ENCODE results near the gene RBM22.

RBM22 gene

DNA sequence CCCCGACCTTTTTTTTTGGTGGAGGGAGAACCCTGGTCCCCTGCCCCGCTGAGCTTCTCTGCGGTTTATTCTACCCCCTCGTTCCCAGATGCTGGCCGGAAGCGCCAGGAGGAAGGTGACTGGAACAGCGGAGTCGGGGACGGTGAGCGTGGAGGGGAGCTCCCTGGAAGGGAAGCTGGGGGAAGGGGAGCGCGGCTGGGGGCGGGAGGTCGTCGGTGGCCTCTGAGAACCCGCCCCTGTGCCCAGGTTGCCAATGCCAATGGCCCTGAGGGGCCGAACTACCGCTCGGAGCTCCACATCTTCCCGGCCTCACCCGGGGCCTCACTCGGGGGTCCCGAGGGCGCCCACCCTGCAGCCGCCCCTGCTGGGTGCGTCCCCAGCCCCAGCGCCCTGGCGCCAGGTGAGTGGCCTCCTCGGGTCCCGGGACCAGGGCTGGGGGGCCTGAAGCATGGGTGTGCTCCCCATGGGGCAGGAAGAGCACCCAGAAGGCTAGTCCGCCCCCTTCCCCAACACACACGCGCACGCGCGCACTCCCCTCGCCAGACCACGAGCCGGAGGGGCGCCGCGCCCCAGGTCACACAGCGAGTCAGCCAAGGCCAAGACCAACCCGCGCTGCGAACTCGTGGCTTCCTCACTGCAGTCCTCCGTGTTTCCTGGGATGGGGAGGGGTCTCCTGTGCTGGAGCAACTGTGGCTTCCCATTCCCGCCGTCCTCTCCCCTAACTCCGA is 29.2 kb downstream of the RBM22 start:
- DNase-seq: peak; percentile 21

DNA sequence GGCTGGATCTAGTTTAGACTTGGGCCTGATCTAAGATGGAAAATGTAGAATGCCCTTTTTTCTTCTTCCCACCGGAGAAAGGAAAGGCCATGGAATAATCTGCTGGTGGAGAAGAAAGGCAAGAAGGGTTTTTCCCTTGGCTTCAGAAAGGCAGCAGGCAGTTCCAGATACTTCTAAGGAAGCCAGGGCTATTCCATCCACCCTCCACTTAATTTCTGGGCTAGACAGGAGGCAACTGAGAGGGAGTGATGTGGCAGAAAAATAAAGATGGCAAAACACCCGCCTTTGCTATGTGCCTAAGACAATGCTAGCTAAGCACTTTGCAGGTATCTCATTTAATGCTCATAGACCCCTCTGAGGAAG is 29.9 kb downstream of the RBM22 start:
- no peak for DNase-seq

DNA sequence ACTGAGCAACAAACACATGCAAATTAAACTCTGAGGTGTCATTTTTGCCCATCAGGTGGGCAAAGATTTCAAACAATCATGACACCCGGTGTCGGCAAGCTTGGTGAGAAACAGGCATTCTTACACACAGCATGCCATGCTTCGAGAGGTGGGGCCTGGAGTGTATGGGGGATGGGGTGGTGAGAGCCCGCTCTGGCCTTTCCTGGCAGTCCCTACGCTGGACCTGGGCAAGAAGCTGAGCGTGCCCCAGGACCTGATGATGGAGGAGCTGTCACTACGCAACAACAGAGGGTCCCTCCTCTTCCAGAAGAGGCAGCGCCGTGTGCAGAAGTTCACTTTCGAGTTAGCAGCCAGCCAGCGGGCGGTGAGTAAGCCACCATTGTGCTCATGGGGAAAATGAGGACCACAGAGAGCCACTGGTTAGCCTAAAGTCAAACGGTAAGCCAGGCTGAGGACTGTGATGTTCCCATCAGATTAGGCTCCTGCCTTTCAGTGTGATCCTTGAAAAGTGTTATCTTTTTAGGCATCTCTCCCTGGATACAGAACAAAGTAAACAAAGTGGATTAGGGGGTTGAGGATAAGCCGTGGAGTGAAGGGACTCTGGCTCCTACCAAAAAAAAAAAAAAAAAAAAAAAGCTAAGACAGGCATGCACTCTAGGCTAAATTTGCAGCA is 30.5 kb downstream of the RBM22 start:
- no peak for DNase-seq

DNA sequence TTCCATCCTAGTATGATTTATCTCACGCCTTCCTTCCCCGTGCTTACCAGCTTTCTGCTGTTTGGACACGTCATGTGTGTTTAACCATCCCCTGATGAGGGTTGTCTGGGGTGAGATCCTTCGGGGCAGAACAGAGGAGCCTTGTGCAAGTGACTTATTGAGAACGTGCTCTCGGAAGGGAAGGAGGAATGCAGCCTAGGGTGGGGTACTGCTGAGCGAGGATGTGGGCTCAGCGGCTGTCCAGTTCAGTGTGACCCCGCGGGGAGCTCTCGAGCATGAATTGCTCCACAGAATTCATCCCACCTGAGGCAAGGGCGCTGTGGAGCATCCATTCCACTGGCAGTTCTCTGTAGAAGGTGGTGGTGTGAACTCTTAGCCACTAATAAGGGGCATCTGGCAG is 35.8 kb downstream of the RBM22 start:
- no peak for DNase-seq

DNA sequence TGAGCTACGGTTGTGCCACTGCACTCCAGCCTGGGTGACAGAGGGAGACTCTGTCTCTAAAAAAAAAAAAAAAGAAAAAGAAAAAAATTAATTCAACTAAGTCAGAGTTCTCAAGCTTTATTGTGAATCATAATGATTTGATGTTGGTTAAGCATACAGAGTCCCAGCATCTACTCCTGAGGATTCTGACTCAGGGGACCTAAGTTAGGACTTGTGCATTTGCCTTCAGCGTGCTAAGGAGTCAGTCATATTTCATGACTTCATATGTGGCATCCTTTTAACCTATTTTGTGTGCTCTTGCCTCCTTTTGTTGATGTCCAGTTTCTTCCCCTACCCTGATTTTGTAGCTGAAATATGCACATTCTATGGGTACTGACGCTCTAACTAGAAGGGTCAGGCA is 36.9 kb downstream of the RBM22 start:
- no peak for DNase-seq

DNA sequence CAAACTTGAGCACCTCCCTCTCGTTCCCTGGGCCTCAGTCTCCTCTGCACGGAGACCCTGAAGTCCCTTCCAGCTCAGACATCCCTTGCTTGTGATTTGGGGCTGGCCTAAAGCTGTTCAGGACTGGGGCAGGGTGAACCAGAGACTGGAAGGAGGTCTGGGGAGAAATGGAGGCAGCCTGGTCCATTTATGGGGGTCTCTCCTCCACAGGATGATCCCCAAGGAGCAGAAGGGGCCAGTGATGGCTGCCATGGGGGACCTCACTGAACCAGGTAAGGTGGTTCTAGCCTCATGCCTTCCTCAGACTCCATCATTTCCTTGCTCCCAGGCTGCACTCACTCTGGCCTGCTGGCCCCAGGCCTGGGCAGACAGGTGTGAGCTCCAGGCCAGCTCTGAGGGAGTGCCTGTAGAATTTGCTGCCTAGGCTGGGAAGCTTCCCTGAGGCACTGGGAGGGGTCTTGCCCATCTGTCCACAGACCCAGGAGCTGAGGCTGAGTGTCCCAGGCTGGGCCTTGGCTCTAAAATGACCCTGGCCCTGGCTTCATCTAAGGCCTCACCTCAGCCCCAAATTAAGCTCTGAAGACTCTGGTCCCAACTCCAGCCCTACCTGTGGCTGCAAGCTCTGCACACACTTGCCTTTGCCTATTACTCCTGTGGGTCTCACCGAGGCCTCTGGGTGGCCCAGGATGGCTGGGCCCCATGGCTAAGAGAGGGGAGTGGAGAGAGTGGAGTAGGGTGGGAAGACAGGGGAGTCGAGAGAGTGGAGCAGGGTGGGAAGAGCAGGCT is 37.9 kb downstream of the RBM22 start:
- no peak for DNase-seq

DNA sequence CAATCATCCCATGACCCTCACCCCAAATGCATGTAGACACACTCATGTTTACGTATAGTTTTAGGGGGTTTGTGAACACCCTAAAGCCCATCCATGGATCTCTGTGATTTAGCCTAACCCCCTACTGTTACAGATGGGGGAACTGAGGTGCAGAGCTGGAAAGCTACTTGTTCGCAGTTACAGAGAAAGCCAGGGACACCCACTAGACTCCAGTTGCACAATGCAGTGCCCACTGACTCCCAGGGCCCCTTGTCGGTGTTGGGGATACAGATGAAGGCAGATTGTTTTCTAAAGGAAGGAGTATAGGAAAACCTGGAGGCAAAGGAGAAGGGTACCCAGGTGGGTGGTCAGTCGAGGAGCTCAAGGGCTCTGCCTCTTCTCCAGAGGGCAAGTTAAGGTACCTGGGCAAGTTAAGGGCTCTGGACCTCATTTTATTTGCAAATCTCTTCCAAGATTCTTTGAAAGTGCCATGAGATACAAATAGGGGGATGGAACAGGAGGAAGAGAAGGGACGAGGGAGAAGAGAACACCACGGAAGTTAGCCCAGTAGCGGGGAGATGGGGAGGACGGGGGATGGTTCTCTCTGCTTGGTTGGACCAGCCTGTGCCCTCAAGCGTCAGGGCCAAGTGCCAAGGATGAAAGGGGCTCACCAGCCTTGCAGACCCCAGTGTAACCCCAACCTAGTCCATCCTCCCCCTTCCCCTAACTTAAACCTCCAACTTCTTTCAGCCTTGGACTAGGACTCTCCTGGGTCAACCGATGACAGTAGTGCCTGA is 38.9 kb downstream of the RBM22 start:
- no peak for DNase-seq

DNA sequence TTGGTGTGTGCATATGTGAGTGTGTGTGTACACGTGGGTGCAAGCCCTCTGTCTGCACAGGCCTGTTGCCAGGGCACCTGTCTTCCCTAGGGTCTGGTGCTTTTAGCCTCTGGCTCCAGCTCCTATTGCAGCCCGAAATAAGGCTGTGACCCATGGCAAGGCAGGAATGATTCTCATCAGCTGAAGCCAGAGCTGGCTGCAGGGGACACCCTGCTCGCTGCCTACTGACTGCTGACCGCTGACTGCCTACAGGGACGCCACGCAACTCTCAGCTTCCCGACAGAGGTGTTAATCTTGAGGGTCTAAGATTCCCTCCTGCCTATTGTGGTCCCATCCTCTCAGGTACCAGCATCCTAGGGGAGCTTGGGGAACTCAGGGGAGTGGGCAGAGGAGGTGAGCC is 39.8 kb downstream of the RBM22 start, which contains the start of gene MYOZ3:
MYOZ3 (plus strand) TSS at position 166 of the 400 bp plus-strand sequence. CDS start 1,691 bp downstream, outside the sequence.
- DNase-seq: no peak

DNA sequence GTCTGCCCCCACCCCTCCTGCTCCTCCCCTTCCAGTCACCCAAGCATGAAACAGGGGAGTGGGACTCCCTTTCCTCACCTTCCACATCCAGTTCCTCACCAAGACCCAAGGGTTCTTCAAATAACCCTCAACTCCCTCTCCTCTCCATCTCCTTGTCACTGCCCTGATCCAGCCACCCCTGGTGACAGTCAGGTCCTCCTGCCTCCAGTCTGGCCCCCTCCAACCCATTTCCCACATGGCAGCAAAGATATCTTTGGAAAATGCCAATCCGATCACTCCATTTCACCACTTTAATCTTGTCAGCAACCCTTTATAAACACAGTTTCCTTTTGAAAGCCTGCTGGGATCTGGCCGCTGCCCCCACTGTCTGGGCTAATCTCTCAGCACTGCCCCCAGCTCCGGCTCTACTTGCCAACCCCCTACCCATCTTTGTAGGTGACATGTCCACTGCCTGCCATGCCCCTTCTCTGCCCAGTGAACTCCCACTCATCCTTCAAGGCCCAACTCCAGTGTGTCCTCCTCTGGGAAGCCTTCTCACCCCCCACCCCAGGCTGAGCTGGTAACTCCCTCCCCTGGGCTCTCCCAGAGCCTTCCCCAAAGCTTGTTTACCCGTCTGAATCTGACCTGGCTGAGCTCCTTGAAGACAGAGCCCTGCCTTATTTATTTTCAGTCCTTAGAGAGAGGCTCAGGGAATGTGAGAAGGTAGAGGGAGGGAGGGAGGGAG is 40.6 kb downstream of the RBM22 start:
- no peak for DNase-seq

DNA sequence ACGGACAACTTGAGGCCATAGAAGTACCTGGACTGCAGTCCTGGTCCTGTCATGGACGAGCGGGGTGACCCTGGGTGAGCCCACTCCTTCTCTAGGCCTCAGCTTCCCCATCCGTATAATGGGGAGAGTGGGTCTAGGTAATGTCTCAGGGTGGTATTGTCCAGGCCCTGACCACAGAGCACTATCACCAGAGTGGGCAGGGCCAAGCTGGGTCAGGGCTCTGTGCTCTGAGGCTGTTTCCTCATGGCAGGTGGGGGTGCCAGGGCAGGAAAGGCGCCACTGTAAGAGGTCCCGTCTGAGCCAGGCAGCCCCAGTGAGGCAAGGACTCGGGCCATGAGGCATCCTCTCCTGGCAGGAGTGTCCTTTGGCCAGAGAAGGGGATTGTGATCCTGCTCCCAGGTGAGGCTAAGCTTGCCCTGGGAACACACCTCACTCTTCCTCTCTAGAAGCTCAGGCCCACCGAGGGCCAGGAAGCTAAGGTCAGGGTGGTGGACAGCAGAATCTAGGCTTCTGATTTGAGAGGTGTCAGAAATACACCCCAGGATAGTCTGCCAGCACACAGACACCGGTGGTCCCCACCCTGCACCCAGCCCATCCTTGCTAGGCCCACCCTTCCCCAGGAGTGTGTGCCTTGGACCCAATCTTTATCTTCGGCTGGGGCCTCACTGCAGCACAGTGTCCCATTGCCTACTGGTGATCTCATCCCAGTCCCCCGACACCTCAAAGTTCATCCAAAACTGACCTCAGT is 41.3 kb downstream of the RBM22 start:
- DNase-seq: no peak

DNA sequence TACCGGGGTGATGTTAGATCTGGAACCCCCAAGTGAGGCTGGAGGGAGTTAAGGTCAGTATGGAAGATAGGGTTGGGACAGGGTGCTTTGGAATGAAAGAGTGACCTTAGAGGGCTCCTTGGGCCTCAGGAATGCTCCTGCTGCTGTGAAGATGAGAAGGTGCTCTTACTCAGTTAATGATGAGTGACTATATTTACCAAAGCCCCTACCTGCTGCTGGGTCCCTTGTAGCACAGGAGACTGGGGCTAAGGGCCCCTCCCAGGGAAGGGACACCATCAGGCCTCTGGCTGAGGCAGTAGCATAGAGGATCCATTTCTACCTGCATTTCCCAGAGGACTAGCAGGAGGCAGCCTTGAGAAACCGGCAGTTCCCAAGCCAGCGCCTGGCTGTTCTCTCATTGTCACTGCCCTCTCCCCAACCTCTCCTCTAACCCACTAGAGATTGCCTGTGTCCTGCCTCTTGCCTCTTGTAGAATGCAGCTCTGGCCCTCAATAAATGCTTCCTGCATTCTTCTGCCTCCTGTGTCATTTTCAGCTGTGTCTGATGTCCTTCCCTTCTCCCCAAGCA is 42.1 kb downstream of the RBM22 start:
- DNase-seq: no peak

DNA sequence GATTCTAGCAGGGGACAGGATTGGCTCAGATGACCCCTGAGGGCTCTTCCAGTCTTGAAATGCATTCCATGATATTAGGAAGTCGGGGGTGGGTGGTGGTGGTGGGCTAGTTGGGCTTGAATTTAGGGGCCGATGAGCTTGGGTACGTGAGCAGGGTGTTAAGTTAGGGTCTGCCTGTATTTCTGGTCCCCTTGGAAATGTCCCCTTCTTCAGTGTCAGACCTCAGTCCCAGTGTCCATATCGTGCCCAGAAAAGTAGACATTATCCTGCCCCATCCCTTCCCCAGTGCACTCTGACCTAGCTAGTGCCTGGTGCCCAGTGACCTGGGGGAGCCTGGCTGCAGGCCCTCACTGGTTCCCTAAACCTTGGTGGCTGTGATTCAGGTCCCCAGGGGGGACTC is 42.7 kb downstream of the RBM22 start:
- DNase-seq: no peak

DNA sequence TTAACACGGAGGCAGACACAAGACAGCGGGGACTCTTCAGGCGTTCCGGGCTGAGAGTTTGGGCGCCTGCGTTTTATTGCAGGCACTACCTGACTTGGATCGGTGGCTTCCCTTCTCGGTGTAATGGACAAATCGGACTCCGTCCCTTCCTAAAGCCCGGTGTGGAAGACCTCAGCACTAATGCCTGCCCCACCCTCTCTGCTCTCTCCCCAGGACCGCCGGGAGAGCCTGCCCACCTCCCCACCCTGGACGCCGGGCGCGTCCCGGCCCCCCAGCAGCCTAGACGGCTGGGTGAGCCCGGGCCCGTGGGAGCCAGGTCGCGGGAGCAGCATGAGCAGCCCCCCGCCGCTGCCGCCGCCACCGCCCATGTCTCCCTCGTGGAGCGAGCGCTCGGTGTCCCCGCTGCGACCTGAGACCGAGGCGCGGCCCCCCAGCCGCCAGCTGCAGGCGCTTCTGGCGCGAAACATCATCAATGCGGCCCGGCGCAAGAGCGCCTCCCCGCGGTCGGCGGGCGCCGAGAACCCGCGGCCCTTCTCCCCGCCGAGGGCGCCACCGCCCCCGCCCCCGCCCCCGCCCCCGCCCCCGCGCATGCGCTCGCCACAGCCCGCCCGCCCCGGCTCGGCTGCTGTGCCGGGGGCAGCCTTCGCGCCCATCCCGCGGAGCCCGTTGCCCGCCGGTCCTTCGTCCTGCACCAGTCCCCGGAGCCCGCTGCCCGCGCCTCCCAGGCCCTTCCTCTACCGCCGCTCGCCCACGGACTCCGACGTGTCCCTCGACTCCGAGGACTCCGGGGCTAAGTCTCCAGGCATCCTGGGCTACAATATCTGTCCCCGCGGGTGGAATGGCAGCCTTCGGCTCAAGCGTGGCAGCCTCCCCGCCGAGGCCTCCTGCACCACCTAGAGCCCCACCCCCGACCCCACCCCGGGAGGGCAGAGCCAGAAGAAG is 44.4 kb downstream of the RBM22 start:
- DNase-seq: peak; percentile 70

DNA sequence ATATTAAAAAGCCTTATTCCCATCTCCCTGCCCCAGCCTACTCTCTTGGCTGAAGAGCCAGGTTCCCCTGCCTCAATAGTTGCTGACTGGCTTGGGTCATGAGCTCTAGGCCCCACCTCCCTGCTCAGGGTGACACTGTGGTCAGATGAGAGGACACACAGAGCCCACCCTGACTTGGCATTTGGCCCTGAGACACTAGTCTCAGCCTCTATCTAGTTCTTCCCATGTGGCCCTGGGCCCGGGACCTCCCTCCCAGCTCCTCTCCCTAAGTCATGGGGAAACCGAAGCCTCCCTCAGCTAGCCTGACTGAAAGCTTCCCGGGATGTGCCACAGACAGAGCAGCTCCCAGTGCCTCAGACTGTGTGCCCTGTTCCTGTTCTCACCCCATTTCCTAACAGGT is 45.6 kb downstream of the RBM22 start:
- DNase-seq: no peak

DNA sequence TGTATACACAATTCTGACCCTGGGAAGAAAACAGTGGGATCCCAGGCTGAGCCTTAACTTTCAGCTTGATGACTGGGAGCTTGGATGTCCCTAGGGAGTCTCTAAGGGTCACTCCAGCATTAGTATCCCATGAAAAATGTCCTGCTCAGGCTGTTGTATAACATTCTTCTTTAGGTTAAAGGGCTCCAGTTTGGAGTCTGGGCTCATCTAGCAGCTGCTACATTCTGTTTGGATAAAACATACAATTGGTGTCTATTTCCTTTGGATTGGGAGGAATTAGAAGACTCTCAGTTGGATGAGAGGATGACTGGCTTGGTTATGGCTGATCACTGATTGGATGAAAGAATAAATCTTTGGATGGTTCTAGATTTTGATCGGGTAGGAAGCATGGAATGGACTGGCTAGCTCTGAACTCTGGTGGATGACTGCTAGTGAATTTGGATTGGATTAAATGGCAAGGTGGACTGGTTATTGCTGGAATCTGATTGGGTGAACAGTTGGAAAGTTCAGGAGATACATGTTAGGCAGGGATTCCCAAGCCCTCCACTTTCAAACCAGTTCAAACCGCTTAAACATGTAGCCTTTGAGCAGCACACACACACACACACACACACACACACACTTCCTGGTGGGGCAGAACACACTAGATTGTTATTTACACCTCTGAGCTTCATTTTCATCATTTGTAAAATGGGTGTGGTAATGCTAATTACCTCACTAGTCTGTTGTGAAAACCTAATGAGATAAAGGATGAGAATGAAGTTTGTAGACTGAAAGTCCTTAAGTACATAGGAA is 46.9 kb downstream of the RBM22 start:
- no peak for DNase-seq

DNA sequence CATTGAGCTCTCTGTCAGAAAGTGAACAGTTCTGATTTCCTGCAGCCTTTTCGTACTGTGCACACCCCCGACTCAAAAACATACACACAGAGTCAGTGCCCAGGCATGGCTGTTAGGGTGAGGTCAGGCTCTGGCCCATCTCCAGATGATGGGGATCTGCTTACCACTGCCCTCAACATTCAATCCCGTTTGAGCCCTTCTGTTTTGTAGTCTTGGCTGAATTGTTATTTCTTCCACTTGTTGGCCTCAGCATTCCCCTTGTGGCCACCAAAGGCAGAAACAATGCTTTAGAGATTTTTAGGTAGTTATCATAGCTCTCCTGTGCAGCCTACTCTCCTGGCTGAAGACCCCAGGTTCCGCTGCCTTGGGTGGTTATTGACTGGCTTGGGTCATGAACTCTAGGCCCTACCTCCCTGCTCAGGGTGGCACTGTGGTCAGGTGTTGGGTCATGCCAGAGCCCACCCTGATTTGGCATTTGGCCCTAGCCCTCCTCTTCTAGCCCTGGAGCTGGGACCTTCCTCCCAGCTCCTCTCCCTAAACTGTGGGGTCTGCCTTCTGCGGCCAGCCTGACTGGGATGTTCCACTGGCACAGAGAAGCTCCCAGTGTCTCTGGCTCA is 47.6 kb downstream of the RBM22 start:
- no peak for DNase-seq

DNA sequence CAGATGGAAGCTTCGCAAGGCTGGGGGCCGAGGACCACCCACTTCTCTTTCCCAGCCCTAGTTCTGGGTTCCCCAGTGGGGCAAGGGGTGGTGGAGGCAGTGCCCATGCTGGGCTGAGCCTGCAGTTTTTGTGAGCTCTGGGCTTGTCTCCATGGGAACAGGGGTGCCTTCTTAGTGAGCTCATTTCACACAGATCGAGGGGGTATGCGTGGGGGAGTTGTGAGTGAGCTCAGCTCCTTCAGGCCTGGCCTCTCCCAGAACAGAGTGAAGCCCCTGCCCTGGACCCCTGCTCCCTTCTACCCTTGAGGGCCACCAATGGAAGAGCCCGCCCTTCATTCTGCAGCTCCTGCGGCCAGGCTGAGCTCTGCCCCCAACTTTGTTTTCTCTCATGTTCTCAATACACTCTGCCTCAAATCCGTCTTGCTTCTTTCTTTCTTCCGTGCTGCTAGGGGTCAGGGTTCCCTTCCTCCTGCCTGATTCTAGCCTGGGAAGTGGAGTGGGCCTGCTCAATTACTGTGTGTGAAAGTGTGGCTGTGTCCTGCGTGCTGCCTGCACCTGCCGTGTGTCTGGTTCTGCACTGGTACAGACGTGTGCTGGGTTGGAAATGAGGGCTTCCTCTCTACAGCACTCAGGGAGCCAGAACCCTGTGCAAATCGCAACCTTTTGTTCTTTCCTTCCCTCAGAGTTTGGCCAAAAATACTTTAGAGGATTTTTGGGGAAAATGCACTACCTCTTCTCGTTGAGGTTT is 48.8 kb downstream of the RBM22 start:
- DNase-seq: no peak

DNA sequence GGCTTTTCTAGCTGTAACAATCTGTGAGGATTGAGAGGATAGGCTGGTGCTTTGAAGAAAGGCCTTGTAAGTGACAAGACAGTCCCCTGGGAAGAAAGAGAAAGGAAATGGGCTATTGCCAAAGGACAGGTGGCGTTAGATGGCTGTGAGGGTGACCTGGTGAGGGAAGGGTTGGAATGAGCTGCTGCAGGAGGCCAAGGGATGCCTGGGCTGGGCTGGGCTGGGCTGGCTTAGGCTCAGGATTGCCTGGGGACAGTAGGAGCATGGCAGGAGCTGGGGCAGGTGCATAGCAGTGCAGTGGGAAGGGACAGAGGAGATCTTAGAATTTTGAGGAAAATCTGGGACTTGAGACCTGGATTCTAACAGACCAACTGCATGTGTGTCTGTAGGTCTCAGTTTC is 49.5 kb downstream of the RBM22 start:
- no peak for DNase-seq

Data from stimulated activated CD4-positive, alpha-beta T cell treated with anti-CD3 and anti-CD28 coated beads, Interleukin-4, amount 100 ng/mL, for 1 hour (primary cell).